Gastrocnemius medialis (tissue), 4 donors: ENCODE results near the gene CBR4.

Source experiments
- CTCF ChIP-seq, 5 experiments: fragments of 450-650 bp in 3 of 5; fragments of 200-600 bp in 2 of 5; sonication (generic) in 2 of 5; IDR thresholded peaks in 4 of 5; conservative IDR thresholded peaks in 1 of 5; 1 replicate in 4 of 5; 2 replicates in 1 of 5; pipeline ENCODE4 v1.5.1; 2016 to 2019; ENCODE audit warnings: antibody characterized with exemption in 5 of 5, mild to moderate bottlenecking in 3 of 5, moderate library complexity in 3 of 5
- POLR2A ChIP-seq, 2 donors: fragments of 450-650 bp; IDR thresholded peaks; one replicate each; pipeline ENCODE4 v1.6.1; 2017; ENCODE audit warnings: antibody characterized with exemption in 2 of 2, mild to moderate bottlenecking in 2 of 2, moderate library complexity in 2 of 2

GRCh38 chr4:169032883-169033645 lies 23.0 kb upstream of the CBR4 start:
- TF ChIP-seq CTCF (IDR thresholded peaks at IDR 0.05 in 4 of 5, conservative IDR thresholded peaks at IDR 0.05 in 1 of 5) (no peak), POLR2A (IDR thresholded peaks at IDR 0.05) (no peak)
